KG1 (cell line): ENCODE measurements around the gene OR13A1.
"Not testable (repeated sequence)": the region's sequence is repeated elsewhere in the genome, so short reads cannot be mapped to it uniquely, and the experiment has no call there.

Experiments
- DNase-seq: peaks from one replicate; lab custom pipeline; 2025; lab: John Stamatoyannopoulos, UW

The OR13A1 gene

DNA sequence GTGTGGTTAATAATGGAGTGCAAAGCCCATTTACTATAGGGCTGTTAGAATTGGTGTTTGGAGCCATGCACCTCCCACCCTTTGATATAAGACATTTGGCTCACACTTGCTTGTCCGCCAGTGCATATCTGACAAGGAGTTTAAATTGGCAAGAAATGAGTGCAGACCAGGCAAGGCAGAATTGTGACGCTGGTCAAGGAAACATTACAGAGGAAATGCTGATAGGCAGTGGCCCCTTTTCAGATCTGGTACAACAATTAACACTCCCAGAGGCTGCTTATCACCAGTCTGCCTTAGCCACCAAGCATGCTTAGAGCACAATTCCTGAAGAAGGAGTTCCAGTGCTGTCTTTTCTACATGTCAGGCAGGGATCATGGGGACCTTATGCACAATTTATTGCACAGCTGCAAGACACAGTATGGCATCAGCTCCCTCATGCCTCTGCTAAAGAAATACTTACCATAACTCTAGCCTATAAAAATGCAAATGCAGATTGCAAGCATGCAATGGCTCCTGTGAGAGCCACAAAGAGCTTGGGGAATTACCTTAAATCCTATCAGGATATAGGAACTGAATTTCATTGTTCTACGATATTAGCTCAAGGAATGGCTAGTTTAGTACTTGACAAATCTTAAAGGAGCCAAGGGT, 35.2 kb downstream of the OR13A1 start:
- DNase-seq = no peak

DNA sequence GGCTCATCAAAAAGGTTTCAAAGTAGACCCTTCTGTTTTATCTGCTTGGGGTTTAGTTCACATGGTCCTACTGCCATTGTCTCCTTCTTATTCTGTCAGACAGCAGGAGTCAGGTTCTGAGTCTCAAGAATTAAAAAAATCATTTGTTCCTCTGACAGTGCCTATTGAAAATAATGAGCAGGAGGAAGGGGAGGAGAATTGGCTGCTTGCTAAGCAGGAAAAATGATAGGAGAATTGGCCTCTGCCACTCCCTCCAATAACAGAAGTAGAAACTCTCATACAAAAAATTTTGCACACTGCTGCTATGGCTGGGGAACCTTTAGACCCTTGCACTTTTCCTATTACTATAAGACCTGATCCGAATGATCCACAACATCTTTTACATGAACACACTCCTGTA, 35.7 kb downstream of the OR13A1 start:
- no peak for DNase-seq

DNA sequence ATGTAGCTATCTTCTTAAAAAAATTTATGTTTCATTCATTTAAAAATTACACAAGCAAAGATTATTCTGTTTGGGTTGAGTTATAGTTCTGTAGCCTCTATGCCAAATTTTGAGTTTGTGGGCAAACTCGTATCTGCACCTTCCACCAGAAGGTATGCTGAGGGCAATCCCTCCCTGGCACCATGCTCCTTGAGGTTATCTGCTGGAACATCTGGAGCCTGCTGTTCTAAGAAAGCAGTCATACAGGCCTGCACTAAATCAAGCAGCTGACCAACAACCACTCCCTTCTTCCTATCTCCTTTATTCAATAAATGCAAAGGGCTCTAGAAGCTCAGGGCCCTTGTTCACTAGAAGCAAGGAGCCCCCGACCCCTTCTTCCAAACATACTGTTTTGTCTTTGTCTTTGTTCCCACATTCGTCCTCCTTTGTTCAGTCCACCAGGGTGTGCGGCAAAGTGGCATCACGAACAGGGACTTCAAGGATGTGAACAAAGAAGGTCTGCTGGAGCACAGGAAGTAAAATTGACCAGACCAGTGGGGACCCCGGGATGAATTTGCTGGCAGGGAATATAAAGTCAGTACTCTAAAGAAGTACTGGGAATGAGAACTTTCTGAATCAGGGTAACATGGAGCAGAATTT, 36.4 kb downstream of the OR13A1 start:
- DNase-seq = no peak

DNA sequence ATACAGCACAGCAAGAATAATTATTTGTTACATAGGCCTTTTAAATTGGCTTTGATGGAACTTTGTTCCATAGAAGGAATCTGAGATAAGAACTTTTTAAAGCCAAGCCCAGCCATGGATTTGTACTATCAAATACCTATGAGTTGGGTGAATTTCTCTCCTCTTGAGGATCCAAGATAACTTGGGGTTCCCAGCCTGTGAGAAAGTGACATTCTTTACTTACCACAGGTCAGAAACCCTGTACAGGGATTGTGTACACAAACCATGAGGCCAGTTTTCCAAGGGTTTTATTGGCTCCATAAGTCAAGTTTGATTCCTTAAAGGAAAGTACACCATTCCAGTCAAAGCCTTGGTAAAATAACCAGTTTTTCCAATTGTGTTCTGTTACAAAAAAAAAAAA, 39.3 kb downstream of the OR13A1 start:
- not testable (repeated sequence) for DNase-seq

DNA sequence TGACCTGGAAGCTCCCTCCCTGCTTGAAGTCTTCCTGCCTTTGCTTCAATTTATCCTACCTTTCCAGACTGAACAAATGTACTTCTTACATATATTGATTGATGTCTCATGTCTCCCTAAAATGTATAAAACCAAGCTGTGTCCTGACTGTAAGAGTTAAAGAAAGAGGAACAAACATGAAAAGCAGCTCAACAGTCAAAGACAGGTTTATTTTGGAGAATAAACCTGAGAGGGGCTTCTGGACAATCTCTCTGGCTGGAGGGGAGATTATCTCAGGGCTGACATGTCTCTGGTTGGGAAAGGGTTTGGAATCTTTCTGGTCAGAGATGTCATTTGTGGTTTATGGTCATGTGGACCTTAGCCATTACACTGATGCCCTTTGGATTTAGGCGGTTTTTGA, 41.0 kb downstream of the OR13A1 start:
- no peak for DNase-seq

DNA sequence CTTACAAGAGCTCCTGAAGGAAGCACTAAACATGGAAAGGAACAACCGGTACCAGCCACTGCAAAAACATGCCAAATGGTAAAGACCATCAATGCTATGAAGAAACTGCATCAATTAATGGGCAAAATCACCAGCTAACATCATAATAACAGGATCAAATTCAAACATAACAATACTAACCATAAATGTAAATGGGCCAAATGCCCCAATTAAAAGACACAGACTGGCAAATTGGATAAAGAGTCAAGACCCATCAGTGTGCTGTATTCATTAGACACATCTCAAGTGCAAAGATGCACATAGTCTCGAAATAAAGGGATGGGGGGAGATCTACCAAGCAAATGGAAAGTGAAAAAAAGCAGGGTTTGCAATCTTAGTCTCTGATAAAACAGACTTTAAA, 47.6 kb downstream of the OR13A1 start:
- DNase-seq = not testable (repeated sequence)

DNA sequence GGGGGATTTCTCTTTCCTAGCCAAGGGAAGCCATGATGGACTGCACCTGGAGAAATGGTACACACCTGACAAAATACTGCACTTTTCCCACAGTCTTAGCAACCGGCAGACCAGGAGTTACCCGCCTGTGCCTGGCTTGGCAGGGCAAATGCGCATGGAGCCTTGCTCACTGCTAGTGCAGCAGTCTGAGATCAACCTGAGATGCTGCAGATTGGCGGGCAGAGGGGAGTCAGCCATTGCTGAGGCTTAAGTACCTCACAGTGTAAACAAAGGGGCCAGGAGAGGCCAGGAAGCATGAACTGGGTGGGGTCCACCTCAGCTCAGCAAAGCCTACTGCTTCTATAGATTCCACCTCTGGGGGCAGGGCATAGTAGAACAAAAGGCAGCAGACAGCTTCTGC, 49.4 kb downstream of the OR13A1 start:
- DNase-seq = no peak

DNA sequence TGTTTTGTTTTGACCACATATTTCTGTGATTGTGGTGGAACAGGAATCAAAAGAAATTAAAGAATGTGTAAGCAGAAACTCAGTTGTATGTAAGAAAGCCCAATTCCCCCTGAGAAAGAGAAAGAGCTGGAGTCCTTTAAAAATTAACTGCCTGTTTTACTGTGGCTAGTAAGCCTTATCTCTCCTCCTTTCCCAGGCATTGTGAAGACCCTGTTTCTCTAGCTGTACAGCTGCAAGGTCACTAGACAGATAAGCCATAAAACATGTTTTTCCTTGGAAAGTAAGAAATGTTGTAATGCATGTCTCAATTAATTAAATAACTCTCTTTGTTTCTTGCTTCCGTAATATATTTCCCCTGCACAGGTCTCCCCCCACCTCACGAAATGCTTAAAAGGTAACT, 53.5 kb downstream of the OR13A1 start:
- DNase-seq = no peak

DNA sequence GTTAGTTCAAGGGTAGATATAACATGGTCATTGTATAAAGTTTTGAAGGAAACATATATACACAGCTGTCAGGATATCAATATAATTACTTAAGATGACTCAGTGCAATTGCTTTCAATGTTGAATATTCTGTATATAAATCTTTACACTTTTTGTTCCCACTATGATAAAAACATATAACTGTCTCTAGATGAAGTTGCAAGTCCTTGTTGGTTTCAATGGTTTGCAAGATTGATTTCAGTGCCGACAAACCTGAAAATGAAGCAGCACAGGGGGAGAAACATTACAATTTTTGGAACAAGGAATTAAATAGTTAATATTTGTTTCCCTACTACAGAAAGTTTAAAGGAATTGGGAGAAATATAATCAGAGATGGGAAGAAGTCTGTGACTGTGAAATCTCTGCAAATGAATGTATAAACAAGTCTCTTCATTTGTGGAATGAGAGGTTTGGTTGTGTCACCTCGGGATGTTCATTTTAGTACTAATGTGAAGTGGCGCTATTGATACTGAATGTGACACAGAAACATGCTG, 54.1 kb downstream of the OR13A1 start:
- no peak for DNase-seq

DNA sequence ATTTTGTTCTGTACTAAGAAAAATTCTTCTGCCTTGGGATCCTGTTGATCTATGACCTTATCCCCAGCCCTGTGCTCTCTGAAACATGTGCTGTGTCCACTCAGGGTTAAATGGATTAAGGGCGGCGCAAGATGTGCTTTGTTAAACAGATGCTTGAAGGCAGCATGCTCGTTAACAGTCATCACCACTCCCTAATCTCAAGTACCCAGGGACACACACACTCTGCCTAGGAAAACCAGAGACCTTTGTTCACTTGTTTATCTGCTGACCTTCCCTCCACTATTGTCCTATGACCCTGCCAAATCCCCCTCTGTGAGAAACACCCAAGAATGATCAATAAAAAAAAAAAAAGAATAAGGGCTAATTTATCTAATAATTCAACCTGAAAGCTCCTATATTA, 54.8 kb downstream of the OR13A1 start:
- not testable (repeated sequence) for DNase-seq

DNA sequence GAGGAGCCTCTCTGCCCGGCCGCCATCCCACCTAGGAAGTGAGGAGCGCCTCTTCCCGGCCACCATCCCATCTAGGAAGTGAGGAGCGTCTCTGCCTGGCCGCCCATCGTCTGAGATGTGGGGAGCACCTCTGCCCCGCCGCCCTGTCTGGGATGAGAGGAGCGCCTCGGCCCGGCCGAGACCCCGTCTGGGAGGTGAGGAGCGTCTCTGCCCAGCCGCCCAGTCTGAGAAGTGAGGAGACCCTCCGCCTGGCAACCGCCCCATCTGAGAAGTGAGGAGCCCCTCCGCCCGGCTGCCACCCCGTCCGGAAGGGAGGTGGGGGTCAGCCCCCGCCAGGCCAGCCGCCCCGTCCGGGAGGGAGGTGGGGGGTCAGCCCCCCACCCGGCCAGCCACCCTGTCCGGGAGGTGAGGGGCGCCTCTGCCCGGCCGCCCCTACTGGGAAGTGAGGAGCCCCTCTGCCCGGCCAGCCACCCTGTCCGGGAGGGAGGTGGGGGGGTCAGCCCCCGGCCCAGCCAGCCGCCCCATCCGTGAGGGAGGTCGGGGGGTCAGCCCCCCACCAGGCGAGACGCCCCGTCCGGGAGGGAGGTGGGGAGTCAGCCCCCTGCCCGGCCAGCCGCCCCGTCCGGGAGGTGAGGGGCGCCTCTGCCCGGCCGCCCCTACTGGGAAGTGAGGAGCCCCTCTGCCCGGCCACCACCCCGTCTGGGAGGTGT, 55.5 kb downstream of the OR13A1 start:
- DNase-seq = not testable (repeated sequence)

DNA sequence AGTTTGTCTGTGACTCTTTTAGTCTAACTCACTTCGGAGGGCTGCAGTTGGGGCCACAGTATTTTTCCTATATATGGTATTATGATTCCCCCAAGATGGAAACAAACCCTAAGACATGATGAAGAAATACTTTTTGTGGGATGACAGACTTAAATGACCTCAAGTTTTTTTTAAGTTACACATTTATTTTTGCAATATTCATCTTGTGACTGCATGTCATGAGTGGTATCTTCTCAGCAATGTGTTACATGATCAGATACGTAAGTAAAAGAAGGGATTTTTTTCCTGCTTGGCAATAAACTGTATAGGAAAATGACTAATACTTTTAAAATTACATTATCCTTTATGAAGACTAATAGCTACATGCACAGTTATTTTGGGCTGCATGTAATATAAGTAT, 57.8 kb downstream of the OR13A1 start:
- no peak for DNase-seq

DNA sequence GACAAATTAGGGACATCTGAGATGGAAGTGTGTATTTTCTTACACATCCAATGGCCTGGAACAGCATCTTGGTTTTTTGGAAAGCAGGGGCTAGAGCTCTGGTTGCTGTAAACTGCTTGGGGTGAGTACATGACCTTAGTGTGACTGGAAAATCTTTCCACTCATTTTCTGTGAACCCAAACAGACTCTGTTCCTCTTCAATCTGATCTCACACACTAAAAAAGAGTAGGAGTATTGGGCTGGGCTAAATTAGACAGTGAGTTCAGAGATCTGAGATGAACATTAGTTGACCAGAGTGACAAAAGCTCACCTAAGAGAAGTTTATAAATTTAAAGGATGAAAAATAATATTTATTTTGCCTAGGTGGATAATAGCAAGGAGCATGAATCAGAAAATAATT, 59.2 kb downstream of the OR13A1 start:
- no peak for DNase-seq

DNA sequence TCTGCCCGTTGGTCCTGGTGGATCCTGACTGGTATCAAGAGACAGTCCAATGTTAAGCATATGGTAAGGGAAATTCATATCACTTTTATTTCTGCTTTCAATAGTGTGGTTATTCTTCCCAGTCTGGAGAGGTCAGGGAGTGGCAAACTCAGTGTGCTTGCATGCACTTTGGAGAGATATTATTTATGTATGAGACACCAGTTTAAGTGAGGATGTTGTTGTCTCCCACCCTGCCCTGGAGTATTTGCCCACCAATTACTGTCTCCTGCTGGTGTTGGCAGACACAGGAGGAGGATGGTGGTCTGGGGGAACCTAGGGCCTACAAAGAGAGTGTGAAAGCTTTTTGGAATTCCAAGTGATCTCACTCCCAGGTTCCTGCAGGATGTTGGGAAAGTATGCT, 59.7 kb downstream of the OR13A1 start:
- DNase-seq = no peak

DNA sequence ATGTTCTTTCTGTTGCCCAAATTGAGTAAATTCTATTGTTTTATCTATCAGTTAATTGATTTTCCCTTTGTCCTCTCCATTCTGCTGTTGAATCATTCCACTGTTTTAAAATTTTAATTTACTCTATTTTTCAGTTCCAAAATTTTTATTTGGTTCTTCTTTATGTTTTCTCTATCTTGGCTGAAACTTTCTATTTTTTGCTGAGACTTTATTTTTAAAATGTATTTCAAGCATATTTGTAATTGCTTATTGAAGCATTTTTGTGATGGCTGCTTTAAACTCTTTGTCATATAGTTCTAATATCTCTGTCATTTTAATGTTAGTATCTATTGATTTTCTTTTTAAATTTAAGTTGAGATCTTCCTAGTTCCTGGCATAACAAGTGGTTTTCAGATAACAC, 60.5 kb downstream of the OR13A1 start:
- no peak for DNase-seq

DNA sequence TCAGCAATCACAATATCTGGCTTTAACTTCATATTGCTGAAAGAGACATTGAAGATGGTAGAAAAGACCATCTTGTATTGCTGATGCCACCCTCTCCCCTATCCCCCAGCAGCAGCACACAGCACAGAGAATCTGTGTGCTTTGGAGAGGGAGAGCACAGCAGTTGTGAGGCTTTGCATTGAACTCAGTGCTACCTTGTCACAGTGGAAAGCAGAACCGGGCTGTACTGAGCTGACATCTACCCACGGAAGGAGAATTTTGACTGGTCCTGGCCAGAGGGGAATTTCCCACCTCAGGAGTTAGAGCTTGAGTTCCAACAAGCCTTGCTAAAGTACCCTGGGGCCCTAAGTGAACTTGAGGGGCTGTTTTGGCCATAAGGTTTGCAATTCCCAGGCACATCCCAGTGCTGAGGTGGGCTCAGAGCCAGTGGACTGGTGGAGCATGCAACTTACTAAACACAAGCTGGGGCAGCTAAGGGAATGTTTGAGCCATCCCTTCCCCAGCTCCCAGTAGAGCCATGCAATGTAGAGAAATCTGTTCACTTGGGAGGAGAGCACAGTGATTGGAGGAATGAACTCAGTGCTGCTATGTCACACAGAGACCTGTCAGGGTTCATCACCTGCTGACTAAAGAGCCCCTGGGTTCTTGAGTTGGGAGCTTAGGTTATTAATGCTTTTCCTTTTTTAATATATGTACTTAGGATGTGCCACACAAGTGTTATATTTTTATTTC, 62.1 kb downstream of the OR13A1 start:
- no peak for DNase-seq
